ENCODE measurements around the gene MIS18BP1.
"Not testable (repeated sequence)": the region's sequence is repeated elsewhere in the genome, so short reads cannot be mapped to it uniquely, and the experiment has no call there.

Gene MIS18BP1

DNA sequence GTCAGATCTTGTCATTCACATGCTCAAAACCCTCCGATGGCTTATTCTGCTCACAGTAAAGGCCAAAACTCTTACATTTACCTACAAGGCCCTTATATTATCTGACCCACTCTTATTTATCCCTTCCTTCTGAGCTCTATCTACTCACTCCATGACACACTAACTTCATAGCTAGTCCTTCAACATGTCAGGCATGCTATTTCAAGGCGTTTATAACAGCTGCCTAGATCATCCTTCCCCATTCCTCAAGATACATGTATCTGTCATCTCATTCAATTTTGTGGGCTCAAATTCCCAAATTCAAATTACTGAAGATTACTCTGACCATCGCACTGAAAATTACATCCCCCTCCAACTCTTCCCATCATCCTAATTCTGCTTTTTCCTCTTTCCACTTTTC lies 6.9 kb downstream of the MIS18BP1 start:
- DNase-seq, result no peak

DNA sequence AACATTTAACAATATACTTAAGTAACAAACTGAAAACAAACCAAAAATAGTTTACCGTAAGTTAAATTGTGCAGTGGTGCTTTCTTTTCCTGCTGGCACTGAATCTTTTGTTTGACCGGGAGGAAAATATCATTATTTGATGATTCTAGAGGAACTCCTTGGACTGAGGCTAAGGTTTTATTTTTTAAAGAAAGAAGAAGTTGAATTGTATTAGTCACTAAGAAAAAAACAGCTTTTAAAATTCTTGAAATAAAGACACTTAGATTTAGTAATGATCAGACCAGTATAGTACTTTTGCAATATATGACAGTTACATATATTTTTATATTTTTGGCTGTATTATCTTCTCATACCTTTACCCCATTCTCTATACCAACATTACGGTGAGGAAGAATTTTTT lies 10.3 kb downstream of the MIS18BP1 start:
- DNase-seq, result no peak

DNA sequence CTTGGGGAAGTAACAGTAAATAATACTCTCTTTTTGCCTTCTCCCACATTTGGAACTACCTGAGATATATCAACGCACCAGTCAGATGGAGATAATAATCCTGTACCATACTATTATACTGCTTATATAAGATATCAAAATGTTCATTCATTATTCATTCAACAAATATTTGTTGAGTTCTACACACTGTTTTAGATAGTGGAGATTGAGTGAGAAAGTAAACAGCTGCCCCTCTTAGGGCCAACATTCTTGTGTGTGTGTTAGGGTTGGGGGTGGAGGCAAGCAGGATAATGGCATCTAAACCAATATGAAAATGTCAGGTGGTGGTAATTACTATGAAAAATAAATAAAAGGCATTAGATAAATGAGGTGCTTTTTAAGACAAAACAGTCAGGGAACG lies 14.0 kb downstream of the MIS18BP1 start:
- no peak for DNase-seq

GRCh38 chr14:45227566-45227965 lies 25.4 kb downstream of the MIS18BP1 start:
- no peak for DNase-seq

DNA sequence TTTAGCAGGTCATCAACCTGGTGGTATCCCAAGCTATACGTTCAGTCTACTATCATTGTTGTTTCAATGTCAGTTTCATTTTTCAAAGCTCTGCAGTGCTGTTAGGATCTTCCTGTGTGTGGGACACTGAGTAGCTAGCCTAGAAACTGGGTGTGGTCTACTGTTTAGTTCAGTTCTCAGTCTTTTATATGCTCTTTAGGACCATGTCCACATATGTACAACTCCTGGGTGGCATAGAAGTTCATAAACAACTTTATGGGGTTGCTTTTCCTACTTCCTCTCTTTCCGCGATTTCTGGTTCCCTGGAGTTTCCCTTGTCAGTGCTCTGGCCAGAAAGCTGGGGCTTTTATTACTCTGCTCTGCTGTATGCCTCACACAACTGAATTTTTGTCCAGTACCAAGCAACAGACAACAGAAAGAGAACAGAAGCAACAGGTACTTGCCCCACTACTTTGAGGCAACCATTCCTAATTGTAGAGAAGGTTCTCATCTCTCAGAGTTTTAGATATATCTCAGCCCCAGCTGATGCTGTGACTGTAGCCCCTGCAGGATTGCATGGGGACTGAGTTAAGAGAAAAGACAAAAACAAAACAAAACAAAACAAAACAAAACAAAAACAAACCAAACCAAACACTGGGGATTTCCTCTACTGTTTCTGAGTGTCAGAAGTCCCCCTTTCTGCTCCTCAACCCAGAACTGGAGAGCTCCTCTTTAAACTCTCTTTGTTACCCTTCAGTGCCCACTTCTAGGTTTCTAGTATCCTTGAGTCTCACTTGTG lies 30.3 kb downstream of the MIS18BP1 start:
- DNase-seq, result no peak

DNA sequence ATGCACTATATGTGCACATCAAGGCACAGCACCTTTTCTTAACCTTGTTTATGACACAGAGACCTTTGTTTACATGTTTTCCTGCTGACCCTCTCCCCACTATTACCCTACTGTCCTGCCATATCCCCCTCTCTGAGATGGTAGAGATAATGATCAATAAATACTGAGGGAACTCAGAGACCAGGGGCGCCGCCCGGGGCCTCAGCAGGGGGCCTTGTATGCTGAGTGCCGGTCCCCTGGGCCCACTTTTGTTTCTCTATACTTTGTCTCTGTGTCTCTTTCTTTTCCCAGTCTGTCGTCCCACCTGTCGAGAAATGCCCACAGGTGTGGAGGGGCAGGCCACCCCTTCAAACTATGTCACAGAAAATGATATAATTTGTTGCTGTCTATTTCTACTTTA lies 38.7 kb downstream of the MIS18BP1 start:
- not testable (repeated sequence) for DNase-seq

DNA sequence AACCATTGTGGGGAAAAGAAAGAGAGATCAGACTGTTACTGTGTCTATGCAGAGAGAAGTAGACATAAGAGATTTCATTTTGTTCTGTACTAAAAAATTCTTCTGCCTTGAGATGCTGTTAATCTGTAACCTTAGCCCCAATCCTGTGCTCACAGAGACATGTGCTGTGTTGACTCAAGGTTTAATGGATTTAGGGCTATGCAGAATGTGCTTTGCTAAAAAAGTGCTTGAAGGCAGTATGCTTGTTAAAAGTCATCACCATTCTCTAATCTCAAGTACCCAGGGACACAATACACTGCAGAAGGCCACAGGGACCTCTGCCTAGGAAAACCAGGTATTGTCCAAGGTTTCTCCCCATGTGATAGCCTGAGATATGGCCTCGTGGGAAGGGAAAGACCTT lies 39.3 kb downstream of the MIS18BP1 start:
- not testable (repeated sequence) for DNase-seq

DNA sequence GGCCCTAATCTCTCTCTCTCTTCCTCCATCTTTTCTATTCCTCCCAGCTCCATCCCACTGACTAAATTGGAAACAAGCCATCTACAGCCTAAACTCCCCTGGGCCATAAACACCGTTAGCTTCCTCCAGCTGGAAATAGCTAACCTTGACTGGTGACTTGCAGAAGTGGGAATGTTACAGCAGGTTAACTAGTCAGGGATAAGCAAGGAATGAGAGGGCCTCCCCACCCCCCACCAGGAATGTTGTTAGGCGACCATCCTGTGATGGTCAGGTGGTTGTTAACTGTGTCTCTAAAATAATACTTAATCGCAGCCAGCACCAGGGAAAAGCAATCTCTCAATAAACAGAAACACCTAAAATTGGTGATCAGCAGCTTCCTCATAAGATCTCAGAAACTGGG lies 40.8 kb downstream of the MIS18BP1 start:
- no peak for DNase-seq

GRCh38 chr14:45211295-45211694 lies 41.7 kb downstream of the MIS18BP1 start:
- no peak for DNase-seq

GRCh38 chr14:45210159-45210558 lies 42.8 kb downstream of the MIS18BP1 start:
- no peak for DNase-seq

- DNase-seq, result no peak
Measured at GRCh38 chr14:45204241-45204640, 48.8 kb downstream of the MIS18BP1 start.

DNA sequence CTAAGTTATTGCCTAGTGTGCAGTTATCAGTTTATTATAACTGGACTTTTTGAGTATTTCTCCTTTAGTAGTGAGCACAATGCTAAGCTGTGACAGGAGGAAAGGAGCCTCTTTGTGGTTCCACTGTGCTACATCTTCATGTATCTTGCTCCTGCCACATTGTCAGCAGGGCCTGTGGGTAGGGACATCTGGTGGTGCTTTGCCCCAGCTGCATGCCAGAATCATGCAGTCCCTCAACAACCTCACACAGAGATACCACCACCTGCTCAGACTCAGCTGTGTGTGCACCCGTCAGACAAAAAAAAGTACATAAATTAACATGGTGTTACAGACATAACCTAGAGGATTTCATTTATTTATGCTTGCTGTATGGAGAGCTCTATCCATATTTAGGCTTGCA lies 51.1 kb downstream of the MIS18BP1 start:
- DNase-seq, result peak; percentile 16

GRCh38 chr14:45199230-45199629 lies 53.8 kb downstream of the MIS18BP1 start:
- DNase-seq, result peak; percentile 68

DNA sequence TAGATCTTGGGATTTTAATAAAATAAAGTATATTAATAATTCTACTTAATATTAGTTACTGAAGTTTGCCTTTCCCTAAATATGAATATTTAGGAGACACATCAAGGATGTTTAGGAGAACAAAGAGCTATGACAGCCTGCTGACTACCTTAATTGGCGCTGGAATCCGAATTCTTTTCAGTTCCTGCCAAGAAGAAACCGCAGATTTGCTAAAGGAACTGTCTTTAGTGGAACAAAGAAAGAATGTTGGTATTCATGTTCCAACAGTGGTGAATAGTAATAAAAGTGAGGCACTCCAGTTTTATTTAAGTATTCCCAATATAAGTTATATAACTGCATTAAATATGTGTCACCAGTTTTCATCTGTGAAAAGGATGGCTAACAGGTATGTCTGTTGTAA lies 54.5 kb downstream of the MIS18BP1 start:
- peak; percentile 72 for DNase-seq

GRCh38 chr14:45194964-45195363 lies 58.0 kb downstream of the MIS18BP1 start:
- no peak for DNase-seq

DNA sequence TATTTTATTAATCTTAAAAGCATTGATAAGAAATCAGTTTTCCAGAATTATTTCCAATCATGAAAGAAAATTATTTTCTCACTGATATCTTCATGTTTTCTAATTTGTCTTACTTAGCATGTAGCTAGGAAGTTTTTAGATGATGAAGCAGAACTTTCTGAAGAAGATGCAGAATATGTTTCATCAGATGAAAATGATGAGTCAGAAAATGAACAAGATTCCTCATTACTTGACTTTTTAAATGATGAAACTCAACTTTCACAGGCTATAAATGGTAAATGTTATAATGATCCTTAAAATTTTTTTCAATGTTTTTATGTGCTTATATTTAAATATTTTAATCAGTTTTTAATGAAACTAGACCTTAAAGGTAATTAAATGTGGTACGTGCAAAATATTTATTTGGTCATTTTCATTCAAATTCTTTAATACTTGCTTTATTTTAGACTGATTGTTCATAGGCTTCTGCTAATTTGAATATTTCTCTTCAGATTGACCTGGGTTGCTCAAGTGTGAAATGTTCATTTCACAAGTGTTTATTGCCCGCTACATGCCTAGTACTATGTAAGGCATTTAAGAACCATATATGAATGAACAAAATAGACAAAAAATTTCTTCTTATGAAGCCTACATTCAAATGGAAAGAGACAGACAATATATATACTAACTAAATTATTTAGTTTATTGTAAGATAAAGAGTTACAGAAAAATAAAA lies 67.7 kb downstream of the MIS18BP1 start:
- DNase-seq, result peak; percentile 48

DNA sequence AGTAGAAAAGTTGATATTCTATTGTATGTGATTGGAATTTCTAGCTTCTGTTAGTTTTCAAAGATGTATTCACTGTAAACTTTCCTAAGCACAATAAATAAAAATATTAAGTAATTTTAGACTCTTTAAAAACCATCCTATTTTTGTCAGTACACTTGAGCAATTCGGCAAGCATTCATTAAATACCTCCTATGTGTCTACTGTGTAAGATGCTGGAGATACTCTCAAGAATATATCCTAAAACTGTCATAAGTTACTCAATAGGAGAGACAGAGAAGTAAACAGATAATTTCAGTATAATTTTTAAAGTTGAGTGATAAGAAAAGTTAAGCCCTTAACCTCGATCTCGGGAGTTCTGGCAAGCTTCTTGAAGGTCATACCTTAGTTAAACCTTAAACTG lies 71.2 kb downstream of the MIS18BP1 start:
- no peak for DNase-seq

DNA sequence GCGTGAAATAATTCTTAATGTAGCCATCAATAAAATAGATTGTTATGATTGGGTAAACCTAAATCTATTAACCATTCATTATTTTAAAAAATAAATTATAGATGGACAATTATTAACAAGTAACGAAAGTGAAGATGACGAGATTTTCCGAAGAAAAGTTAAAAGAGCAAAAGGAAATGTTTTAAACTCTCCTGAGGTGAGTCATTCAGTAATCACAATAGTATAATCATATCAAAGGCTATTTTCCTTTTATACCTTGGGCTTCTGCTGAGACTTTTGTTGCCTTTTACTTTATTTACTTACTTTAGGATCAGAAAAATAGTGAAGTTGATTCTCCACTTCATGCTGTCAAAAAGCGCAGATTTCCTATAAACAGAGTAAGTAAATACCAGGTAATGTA lies 71.7 kb downstream of the MIS18BP1 start:
- no peak for DNase-seq

- DNase-seq, result peak; percentile 87
Measured at GRCh38 chr14:45177076-45177475, 75.9 kb downstream of the MIS18BP1 start.

DNA sequence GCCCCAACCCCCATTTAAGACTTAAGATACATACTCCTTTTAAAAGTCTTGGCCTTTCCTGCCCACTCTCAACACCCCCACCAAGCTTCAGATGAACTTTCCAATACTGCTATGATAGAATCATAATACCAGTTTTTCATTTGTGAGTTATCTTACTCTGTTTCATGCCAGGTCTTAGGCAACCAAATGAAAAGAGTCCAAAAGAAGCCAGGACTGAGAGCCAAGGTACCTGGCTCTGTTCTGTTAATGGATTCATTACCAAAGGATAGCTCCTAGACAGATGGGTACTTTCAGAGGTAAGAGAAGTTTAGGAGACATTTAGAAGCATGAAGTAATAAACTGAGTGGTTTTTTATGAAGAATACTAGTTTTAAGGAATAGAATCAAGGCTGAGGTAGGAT lies 83.1 kb downstream of the MIS18BP1 start:
- DNase-seq, result no peak

DNA sequence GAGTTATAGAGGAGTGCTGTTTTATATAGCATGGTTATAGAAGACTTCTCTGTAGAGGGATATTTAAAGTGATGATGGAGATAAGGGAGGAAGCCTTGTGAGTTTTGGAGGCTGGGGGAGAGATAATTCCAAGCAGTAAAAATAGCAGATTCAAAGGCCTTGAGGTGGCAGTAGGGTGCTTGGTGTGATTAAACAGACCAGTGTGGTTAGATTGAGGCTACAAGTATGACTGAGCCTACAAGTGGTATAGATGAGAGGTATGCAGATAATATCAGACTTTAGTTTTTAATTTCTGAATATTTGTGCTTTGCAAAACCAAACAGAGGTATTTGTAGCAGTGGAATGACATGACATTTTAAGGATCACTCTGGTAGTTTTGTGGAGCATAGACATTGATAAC lies 96.9 kb downstream of the MIS18BP1 start:
- peak; percentile 4 for DNase-seq
